ENCODE measurements around the gene FMOD.
A peak's percentile ranks its signal among the peaks of the same experiment; 100 is the strongest.

FMOD gene

DNA sequence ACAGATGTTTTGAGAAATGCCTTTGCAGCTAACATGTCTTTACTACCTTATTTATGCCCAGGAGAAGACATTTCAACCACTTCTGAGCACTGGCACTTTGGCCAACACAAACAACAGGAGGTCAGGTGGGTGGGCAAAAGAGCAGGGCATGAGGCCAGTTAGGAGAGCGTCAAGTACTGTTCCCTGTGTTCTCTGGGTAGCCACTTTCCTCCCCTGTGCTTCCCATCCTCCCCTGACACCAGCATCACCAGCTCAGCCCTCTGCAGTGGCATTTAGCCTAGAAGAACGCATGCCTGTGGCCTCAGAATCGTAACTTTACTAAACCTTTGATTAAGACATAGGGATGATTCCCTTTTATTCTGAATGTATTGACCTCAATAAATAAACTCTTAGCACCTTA, 27.3 kb downstream of the FMOD start:
- H3F3A ChIP-seq (ENCODE audit: insufficient read depth): peaks cover 51% of the 10 kb centered on the region
- H4K20me1 ChIP-seq (ENCODE audit: low read depth, low read length): no peaks in the 10 kb centered on the region
- no peaks in the 10 kb centered on the region for H3K9me2 ChIP-seq (replicated peaks; ENCODE audit: insufficient read depth, low read length)
- H3K4me3 ChIP-seq (ENCODE audit: insufficient read depth, low read length, poor library complexity, severe bottlenecking): no peak overlapping the region
- H3K4me2 ChIP-seq (ENCODE audit: low read depth, low read length, poor library complexity, severe bottlenecking): peak overlapping the region; percentile 96
- no peaks in the 10 kb centered on the region for H3K27me3 ChIP-seq (ENCODE audit: low read length)
- no peaks in the 10 kb centered on the region for H3K79me2 ChIP-seq (ENCODE audit: insufficient read depth, low read length)
- H3K36me3 ChIP-seq (ENCODE audit: low read length): no peaks in the 10 kb centered on the region
- TF ChIP-seq EZH2phosphoT487 (conservative IDR thresholded peaks at IDR 0.05; ENCODE audit: low read length): no peak
- TF ChIP-seq, protein P1, sequence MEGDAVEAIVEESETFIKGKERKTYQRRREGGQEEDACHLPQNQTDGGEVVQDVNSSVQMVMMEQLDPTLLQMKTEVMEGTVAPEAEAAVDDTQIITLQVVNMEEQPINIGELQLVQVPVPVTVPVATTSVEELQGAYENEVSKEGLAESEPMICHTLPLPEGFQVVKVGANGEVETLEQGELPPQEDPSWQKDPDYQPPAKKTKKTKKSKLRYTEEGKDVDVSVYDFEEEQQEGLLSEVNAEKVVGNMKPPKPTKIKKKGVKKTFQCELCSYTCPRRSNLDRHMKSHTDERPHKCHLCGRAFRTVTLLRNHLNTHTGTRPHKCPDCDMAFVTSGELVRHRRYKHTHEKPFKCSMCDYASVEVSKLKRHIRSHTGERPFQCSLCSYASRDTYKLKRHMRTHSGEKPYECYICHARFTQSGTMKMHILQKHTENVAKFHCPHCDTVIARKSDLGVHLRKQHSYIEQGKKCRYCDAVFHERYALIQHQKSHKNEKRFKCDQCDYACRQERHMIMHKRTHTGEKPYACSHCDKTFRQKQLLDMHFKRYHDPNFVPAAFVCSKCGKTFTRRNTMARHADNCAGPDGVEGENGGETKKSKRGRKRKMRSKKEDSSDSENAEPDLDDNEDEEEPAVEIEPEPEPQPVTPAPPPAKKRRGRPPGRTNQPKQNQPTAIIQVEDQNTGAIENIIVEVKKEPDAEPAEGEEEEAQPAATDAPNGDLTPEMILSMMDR (IDR thresholded peaks at IDR 0.05; ENCODE audit: insufficient read depth, low read length, poor library complexity, severe bottlenecking): no peak
- H3K9ac ChIP-seq (ENCODE audit: low read length): peak overlapping the region; percentile 56
- peak overlapping the region; percentile 96 for H3K27ac ChIP-seq (ENCODE audit: low read depth, low read length)
- no peaks in the 10 kb centered on the region for H3K9me3 ChIP-seq (ENCODE audit: insufficient read depth, low read length)
- H2AFZ ChIP-seq (ENCODE audit: low read depth, low read length, severe bottlenecking): no peak overlapping the region

DNA sequence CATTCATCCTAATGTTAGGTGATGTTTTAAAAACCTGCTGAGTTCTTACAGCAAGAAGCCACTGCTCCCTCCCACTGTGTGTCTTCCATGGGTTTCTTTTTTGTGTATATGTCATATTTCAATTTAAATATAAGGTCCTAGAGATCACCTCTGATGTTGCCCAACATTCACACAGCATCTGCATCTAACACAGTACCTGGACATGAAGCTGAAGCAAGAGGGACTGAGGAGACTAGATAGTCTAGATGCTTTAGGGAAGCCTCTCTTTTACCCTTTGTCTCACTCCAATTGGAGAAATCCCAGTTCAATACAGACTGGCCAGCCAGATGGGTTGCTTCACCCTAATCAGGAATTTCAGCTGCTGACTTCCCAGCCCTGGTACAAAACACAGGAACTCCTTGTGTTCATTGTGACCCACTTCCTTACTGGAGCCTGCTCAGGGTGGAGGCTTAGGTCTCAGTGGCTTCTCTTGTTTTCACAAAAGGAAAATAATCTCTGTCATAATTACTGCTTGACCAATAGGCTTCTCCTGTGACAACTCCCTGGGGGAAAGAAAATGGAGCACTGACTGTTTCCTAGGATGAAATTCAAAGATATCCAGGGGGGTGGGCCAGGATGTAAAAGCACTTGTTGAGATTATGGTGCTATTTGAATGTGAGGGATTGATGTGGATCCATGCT, 28.3 kb downstream of the FMOD start:
- Histone ChIP-seq H2AFZ (ENCODE audit: low read depth, low read length, severe bottlenecking) (no peak overlapping the region), H3K9me3 (ENCODE audit: insufficient read depth, low read length) (no peaks in the 10 kb centered on the region), H4K20me1 (ENCODE audit: low read depth, low read length) (no peaks in the 10 kb centered on the region), H3F3A (ENCODE audit: insufficient read depth) (peaks cover 47% of the 10 kb centered on the region), H3K9ac (ENCODE audit: low read length) (peak overlapping the region; percentile 56), H3K9me2 (replicated peaks; ENCODE audit: insufficient read depth, low read length) (no peaks in the 10 kb centered on the region), H3K27ac (ENCODE audit: low read depth, low read length) (peak overlapping the region; percentile 96), H3K4me2 (ENCODE audit: low read depth, low read length, poor library complexity, severe bottlenecking) (peak overlapping the region; percentile 96), H3K27me3 (ENCODE audit: low read length) (no peaks in the 10 kb centered on the region), H3K36me3 (ENCODE audit: low read length) (no peaks in the 10 kb centered on the region), H3K79me2 (ENCODE audit: insufficient read depth, low read length) (no peaks in the 10 kb centered on the region), H3K4me3 (ENCODE audit: insufficient read depth, low read length, poor library complexity, severe bottlenecking) (no peak overlapping the region)
- TF ChIP-seq, protein P1 (IDR thresholded peaks at IDR 0.05; ENCODE audit: insufficient read depth, low read length, poor library complexity, severe bottlenecking): no peak
- TF ChIP-seq EZH2phosphoT487 (conservative IDR thresholded peaks at IDR 0.05; ENCODE audit: low read length): no peak

DNA sequence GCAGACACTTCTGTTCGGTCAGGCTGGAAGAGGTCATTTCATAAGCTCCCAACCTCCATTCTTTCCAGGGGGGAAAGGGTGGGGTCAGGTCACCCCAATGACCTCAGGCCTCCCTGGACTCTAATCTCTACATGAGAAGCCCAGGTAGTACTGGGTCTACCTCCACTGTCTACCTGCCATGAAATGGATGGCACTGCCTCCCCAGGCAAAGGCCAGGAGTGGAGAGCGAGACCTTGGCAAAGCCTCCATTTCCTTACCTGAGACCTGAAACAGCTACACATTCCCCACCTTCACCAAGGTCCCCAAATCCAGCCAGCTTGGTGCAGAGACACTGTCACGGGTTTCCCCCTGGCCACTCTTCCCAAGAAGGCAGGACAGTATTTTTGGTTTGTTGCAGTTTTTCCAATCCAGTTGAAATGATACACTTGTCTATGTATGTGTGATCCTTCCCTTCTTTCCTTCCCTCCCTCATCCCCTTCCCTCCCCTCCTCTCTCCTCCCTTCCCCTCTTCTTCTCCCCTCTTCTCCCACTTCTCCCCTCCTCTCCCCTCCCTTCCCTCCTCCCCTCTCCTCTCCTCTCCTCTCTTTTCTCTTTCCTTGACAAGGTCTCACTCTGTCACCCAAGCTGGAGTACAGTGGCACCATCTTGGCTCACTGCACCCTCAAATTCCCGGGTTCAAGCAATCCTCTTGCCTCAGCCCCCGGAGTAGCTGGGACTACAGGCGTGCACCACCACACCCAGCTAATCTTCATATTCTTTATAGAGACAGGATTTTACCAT, 29.5 kb downstream of the FMOD start:
- peaks cover 43% of the 10 kb centered on the region for H3F3A ChIP-seq (ENCODE audit: insufficient read depth)
- no peak overlapping the region for H2AFZ ChIP-seq (ENCODE audit: low read depth, low read length, severe bottlenecking)
- H3K9me2 ChIP-seq (replicated peaks; ENCODE audit: insufficient read depth, low read length): no peaks in the 10 kb centered on the region
- H3K9ac ChIP-seq (ENCODE audit: low read length): peak overlapping the region; percentile 26; the same call in 1 of the 2 replicates
- no peaks in the 10 kb centered on the region for H4K20me1 ChIP-seq (ENCODE audit: low read depth, low read length)
- peak overlapping the region; percentile 52 for H3K4me2 ChIP-seq (ENCODE audit: low read depth, low read length, poor library complexity, severe bottlenecking)
- TF ChIP-seq EZH2phosphoT487 (conservative IDR thresholded peaks at IDR 0.05; ENCODE audit: low read length): no peak
- TF ChIP-seq, protein P1 (IDR thresholded peaks at IDR 0.05; ENCODE audit: insufficient read depth, low read length, poor library complexity, severe bottlenecking): no peak
- peak overlapping the region; percentile 96 for H3K27ac ChIP-seq (ENCODE audit: low read depth, low read length)
- no peaks in the 10 kb centered on the region for H3K9me3 ChIP-seq (ENCODE audit: insufficient read depth, low read length)
- H3K27me3 ChIP-seq (ENCODE audit: low read length): no peaks in the 10 kb centered on the region
- no peaks in the 10 kb centered on the region for H3K36me3 ChIP-seq (ENCODE audit: low read length)
- H3K79me2 ChIP-seq (ENCODE audit: insufficient read depth, low read length): no peaks in the 10 kb centered on the region
- H3K4me3 ChIP-seq (ENCODE audit: insufficient read depth, low read length, poor library complexity, severe bottlenecking): no peak overlapping the region
